Naive thymus-derived CD8-positive, alpha-beta T cell (primary cell): Measurements from ENCODE around the gene RFLNA. TPM values are rescaled to one million over a fixed set of nuclear protein-coding genes. Genes with fewer than 3 reads are reported as not detected.

Experiments
- ATAC-seq, 2 donors: fragments of 150-1000 bp; cut with Tn5 transposase in 1 of 2; sonication (Bioruptor Pico), chemical (Tn5 transposase) in 1 of 2; 1 replicate in 1 of 2; 2 replicates in 1 of 2; pipeline ENCODE4 v1.10.0; 2021; ENCODE audit warnings: mild to moderate bottlenecking in 2 of 2, moderate library complexity in 2 of 2
- POLR2A ChIA-PET: fragments of 350-600 bp; sonication (Branson Sonifier 250); formaldehyde crosslinking; loops from one replicate; lab custom pipeline; 2021; ENCODE audit warnings: antibody characterized with exemption; lab: Charles Lee
- DNase-seq, 10 donors: peaks; one replicate each; pipeline versions ENCODE4 v3.0.0 to v3.0.0-alpha.2; 2020 to 2022
- H3K27ac Mint-ChIP-seq, 10 donors: one replicate each; pipeline ENCODE4 v1.8.0; 2020 to 2022; ENCODE audit warnings: mild to moderate bottlenecking in 10 of 10, mixed read lengths in 10 of 10, moderate library complexity in 4 of 10, inconsistent platforms in 1 of 10
- H3K27me3 Mint-ChIP-seq, 5 donors: one replicate each; pipeline ENCODE4 v1.8.0; 2021 to 2022; ENCODE audit warnings: mixed read lengths in 5 of 5
- H3K36me3 Mint-ChIP-seq, 3 donors: one replicate each; pipeline ENCODE4 v1.8.0; 2020 to 2022; ENCODE audit warnings: mixed read lengths in 3 of 3, mild to moderate bottlenecking in 2 of 3, inconsistent platforms in 1 of 3
- H3K4me1 Mint-ChIP-seq, 4 donors: one replicate each; pipeline ENCODE4 v1.8.0; 2021 to 2022; ENCODE audit warnings: mixed read lengths in 4 of 4
- H3K4me3 Mint-ChIP-seq, 10 donors: one replicate each; pipeline ENCODE4 v1.8.0; 2020 to 2022; ENCODE audit warnings: mild to moderate bottlenecking in 10 of 10, mixed read lengths in 10 of 10, moderate library complexity in 6 of 10, inconsistent platforms in 1 of 10
- H3K9me3 Mint-ChIP-seq, 9 donors: one replicate each; pipeline ENCODE4 v1.8.0; 2020 to 2022; ENCODE audit warnings: mixed read lengths in 9 of 9, mild to moderate bottlenecking in 3 of 9, inconsistent platforms in 1 of 9, moderate library complexity in 1 of 9
- polyA plus RNA-seq, 3 donors: library from polyadenylated mRNA; unstranded; fragments of 300-500 nt; fragmentation: Illumina TruSeq; gene quantifications; one replicate each; pipeline ENCODE4 v1.2.3, GENCODE V29; 2021
- total RNA-seq, 8 experiments: library from RNA in 2 of 8; stranded (reverse) in 2 of 8; gene quantifications; one replicate each; pipeline ENCODE4 v1.2.3 and lab custom pipeline; 2021 to 2026

Gene RFLNA
- total and polyA plus RNA-seq, 5 experiments from 2014 or later = not detected

- ATAC-seq (no peak), DNase-seq (no peak)
- Mint-ChIP-seq H3K9me3 (peaks cover 0 to 25% (median 20%) of the 10 kb centered on the region in 9 donors), H3K36me3 (peaks cover 0 to 18% (median 4%) of the 10 kb centered on the region in 3 donors), H3K27me3 (peaks cover 6 to 54% (median 16%) of the 10 kb centered on the region in 5 donors), H3K4me1 (no peaks in the 10 kb centered on the region), H3K27ac (no peak overlapping the region), H3K4me3 (no peak overlapping the region)
- POLR2A ChIA-PET = no interaction called here
These were observed 7.9 kb upstream of the RFLNA start for GRCh38 chr12:124286971-124287370.

GRCh38 chr12:124289634-124290600, 5.0 kb upstream of the RFLNA start:
- Mint-ChIP-seq H3K4me1 (peaks cover 0 to 4% (median 0%) of the 10 kb centered on the region in 4 donors), H3K27me3 (peaks cover 14 to 38% (median 20%) of the 10 kb centered on the region in 5 donors), H3K4me3 (no peak overlapping the region), H3K27ac (peak overlapping the region in 1 of 10 donors; percentile 13), H3K36me3 (peaks cover 0 to 9% (median 4%) of the 10 kb centered on the region in 3 donors), H3K9me3 (peaks cover 0 to 14% (median 11%) of the 10 kb centered on the region in 9 donors)
- DNase-seq = no peak
- no peak for ATAC-seq
- POLR2A ChIA-PET = no interaction called here

GRCh38 chr12:124292385-124292784, 2.5 kb upstream of the RFLNA start:
- Mint-ChIP-seq H3K4me1 (peaks cover 0 to 11% (median 6%) of the 10 kb centered on the region in 4 donors), H3K4me3 (no peak overlapping the region), H3K27me3 (peaks cover 13 to 33% (median 31%) of the 10 kb centered on the region in 5 donors), H3K36me3 (no peaks in the 10 kb centered on the region), H3K9me3 (peaks cover 0 to 4% (median 0%) of the 10 kb centered on the region in 9 donors), H3K27ac (no peak overlapping the region)
- no peak for DNase-seq
- POLR2A ChIA-PET = no interaction called here
- ATAC-seq = no peak

- ATAC-seq = no peak
- POLR2A ChIA-PET = no interaction called here
- H3K36me3 Mint-ChIP-seq = no peaks in the 10 kb centered on the region
- no peak overlapping the region for H3K4me3 Mint-ChIP-seq
- no peak for DNase-seq
- H3K27me3 Mint-ChIP-seq = peaks cover 13 to 41% (median 30%) of the 10 kb centered on the region in 5 donors
- H3K4me1 Mint-ChIP-seq = peaks cover 0 to 11% (median 6%) of the 10 kb centered on the region in 4 donors
- H3K27ac Mint-ChIP-seq = no peak overlapping the region
- H3K9me3 Mint-ChIP-seq = peaks cover 0 to 3% (median 0%) of the 10 kb centered on the region in 9 donors
These were observed 1.4 kb upstream of the RFLNA start for GRCh38 chr12:124293286-124294003.

GRCh38 chr12:124295431-124296058, 652 bp downstream of the RFLNA start:
- peaks cover 0 to 11% (median 6%) of the 10 kb centered on the region in 4 donors for H3K4me1 Mint-ChIP-seq
- H3K36me3 Mint-ChIP-seq = no peaks in the 10 kb centered on the region
- H3K27me3 Mint-ChIP-seq = peaks cover 9 to 52% (median 32%) of the 10 kb centered on the region in 5 donors
- no peaks in the 10 kb centered on the region for H3K9me3 Mint-ChIP-seq
- H3K4me3 Mint-ChIP-seq = peak overlapping the region in 2 of 10 donors; percentile 30 to 47
- POLR2A ChIA-PET = no interaction called here
- no peak overlapping the region for H3K27ac Mint-ChIP-seq
- ATAC-seq = no peak
- DNase-seq = no peak

GRCh38 chr12:124296295-124296915, 1.5 kb downstream of the RFLNA start:
- H3K4me3 Mint-ChIP-seq = peak overlapping the region in 3 of 10 donors; percentile 1 to 30 (median 5)
- POLR2A ChIA-PET = no interaction called here
- H3K27ac Mint-ChIP-seq = no peak overlapping the region
- DNase-seq = no peak
- H3K36me3 Mint-ChIP-seq = no peaks in the 10 kb centered on the region
- H3K27me3 Mint-ChIP-seq = peaks cover 13 to 60% (median 33%) of the 10 kb centered on the region in 5 donors
- ATAC-seq = no peak
- H3K4me1 Mint-ChIP-seq = peaks cover 0 to 11% (median 6%) of the 10 kb centered on the region in 4 donors
- H3K9me3 Mint-ChIP-seq = no peaks in the 10 kb centered on the region

- no peak for DNase-seq
- Mint-ChIP-seq H3K27ac (no peak overlapping the region), H3K36me3 (no peaks in the 10 kb centered on the region), H3K4me1 (peaks cover 0 to 11% (median 6%) of the 10 kb centered on the region in 4 donors), H3K4me3 (peak overlapping the region in 1 of 10 donors; percentile 1), H3K9me3 (no peaks in the 10 kb centered on the region), H3K27me3 (peaks cover 13 to 60% (median 33%) of the 10 kb centered on the region in 5 donors)
- no peak for ATAC-seq
- POLR2A ChIA-PET = no interaction called here
These were observed 2.0 kb downstream of the RFLNA start for GRCh38 chr12:124296916-124297351.

GRCh38 chr12:124297389-124297788, 2.5 kb downstream of the RFLNA start:
- POLR2A ChIA-PET = no interaction called here
- peaks cover 13 to 60% (median 33%) of the 10 kb centered on the region in 5 donors for H3K27me3 Mint-ChIP-seq
- peaks cover 0 to 11% (median 6%) of the 10 kb centered on the region in 4 donors for H3K4me1 Mint-ChIP-seq
- H3K36me3 Mint-ChIP-seq = no peaks in the 10 kb centered on the region
- H3K27ac Mint-ChIP-seq = no peak overlapping the region
- no peaks in the 10 kb centered on the region for H3K9me3 Mint-ChIP-seq
- H3K4me3 Mint-ChIP-seq = no peak overlapping the region
- DNase-seq (no peak), ATAC-seq (no peak)

- no peak overlapping the region for H3K4me3 Mint-ChIP-seq
- no peaks in the 10 kb centered on the region for H3K36me3 Mint-ChIP-seq
- peaks cover 13 to 60% (median 32%) of the 10 kb centered on the region in 5 donors for H3K27me3 Mint-ChIP-seq
- no peaks in the 10 kb centered on the region for H3K9me3 Mint-ChIP-seq
- ATAC-seq (no peak), DNase-seq (no peak)
- H3K27ac Mint-ChIP-seq = peak overlapping the region in 1 of 10 donors; percentile 52
- H3K4me1 Mint-ChIP-seq = peaks cover 0 to 11% (median 6%) of the 10 kb centered on the region in 4 donors
- POLR2A ChIA-PET = no interaction called here
These were observed 3.0 kb downstream of the RFLNA start for GRCh38 chr12:124297856-124298255.

GRCh38 chr12:124298685-124299410, 4.0 kb downstream of the RFLNA start:
- Mint-ChIP-seq H3K4me3 (no peak overlapping the region), H3K4me1 (peaks cover 0 to 11% (median 6%) of the 10 kb centered on the region in 4 donors), H3K27ac (no peak overlapping the region), H3K27me3 (peaks cover 13 to 57% (median 29%) of the 10 kb centered on the region in 5 donors), H3K36me3 (no peaks in the 10 kb centered on the region), H3K9me3 (no peaks in the 10 kb centered on the region)
- ATAC-seq (no peak), DNase-seq (no peak)
- POLR2A ChIA-PET = no interaction called here

- Mint-ChIP-seq H3K9me3 (no peaks in the 10 kb centered on the region), H3K4me3 (no peak overlapping the region), H3K4me1 (peaks cover 0 to 11% (median 4%) of the 10 kb centered on the region in 4 donors), H3K27me3 (peaks cover 10 to 47% (median 22%) of the 10 kb centered on the region in 5 donors), H3K27ac (no peak overlapping the region), H3K36me3 (no peaks in the 10 kb centered on the region)
- ATAC-seq = no peak
- POLR2A ChIA-PET = no interaction called here
- DNase-seq = no peak
These were observed 4.9 kb downstream of the RFLNA start for GRCh38 chr12:124299628-124300388.
